H1 (cell line): ENCODE measurements around the gene GOLPH3L. TPM values are rescaled to one million over a fixed set of nuclear protein-coding genes. Genes with fewer than 3 reads are reported as not detected.
A peak's percentile ranks its signal among the peaks of the same experiment; 100 is the strongest.

Experiments
- CTCF ChIA-PET: fragments of 300-600 bp; sonication (Branson Sonifier 250); formaldehyde crosslinking; loops from one replicate; lab custom pipeline; 2021; ENCODE audit not compliant: partially characterized antibody; lab: Charles Lee
- POLR2A ChIA-PET: fragments of 300-600 bp; sonication (Branson Sonifier 250); formaldehyde crosslinking; loops from one replicate; lab custom pipeline; 2021; ENCODE audit warnings: inconsistent platforms; ENCODE audit not compliant: partially characterized antibody; lab: Charles Lee
- DNase-seq, 2 experiments: peaks; one replicate each; pipeline versions ENCODE4 v3.0.0 to v3.0.0-alpha.2; 2010 to 2022; ENCODE audit warnings: low spot score in 2 of 2, low read depth in 1 of 2, mixed read lengths in 1 of 2
- FAIRE-seq: peaks from 2 replicates; lab custom pipeline; 2011; peaks lifted over from hg19 to GRCh38; lab: Jason Lieb, UNC
- H2AFZ ChIP-seq: 2 replicates; pipeline ENCODE4 v1.8.1; 2012; ENCODE audit warnings: low read length, inconsistent platforms
- H2AK5ac ChIP-seq: 2 replicates; pipeline ENCODE4 v1.6.1; 2013; ENCODE audit warnings: low read depth, low read length
- H2BK120ac ChIP-seq: replicated peaks from 2 replicates; pipeline ENCODE3; 2013; ENCODE audit warnings: low read depth, low read length, inconsistent platforms
- H2BK12ac ChIP-seq: 2 replicates; pipeline ENCODE4 v1.6.1; 2013; ENCODE audit warnings: low read depth, low read length
- H2BK15ac ChIP-seq: 2 replicates; pipeline ENCODE4 v1.6.1; 2013; ENCODE audit warnings: low read length
- H2BK20ac ChIP-seq: 2 replicates; pipeline ENCODE4 v1.6.1; 2013; ENCODE audit warnings: low read length
- H2BK5ac ChIP-seq: 2 replicates; pipeline ENCODE4 v1.6.1; 2013; ENCODE audit warnings: low read depth, low read length
- H3K14ac ChIP-seq: 2 replicates; pipeline ENCODE4 v1.6.1; 2013; ENCODE audit warnings: inconsistent platforms; ENCODE audit not compliant: insufficient read length
- H3K18ac ChIP-seq: 2 replicates; pipeline ENCODE4 v1.6.1; 2013; ENCODE audit warnings: low read length; ENCODE audit errors: extremely low read depth
- H3K23ac ChIP-seq: 2 replicates; pipeline ENCODE4 v1.6.1; 2013; ENCODE audit warnings: inconsistent platforms; ENCODE audit not compliant: insufficient read length
- H3K23me2 ChIP-seq: 2 replicates; pipeline ENCODE4 v1.6.1; 2013; ENCODE audit warnings: low read depth, low read length
- H3K27ac ChIP-seq: 2 replicates; pipeline ENCODE4 v1.6.1; 2011; ENCODE audit warnings: low read depth, low read length, inconsistent platforms
- H3K27me3 ChIP-seq, 4 experiments: replicated peaks in 1 of 4; 1 replicate in 1 of 4; 2 replicates in 3 of 4; pipeline versions ENCODE4 v1.6.1 to v1.8.1; 2011 to 2013; ENCODE audit warnings: low read length in 3 of 4, mild to moderate bottlenecking in 3 of 4, inconsistent platforms in 2 of 4, mixed read lengths in 2 of 4, moderate library complexity in 1 of 4; ENCODE audit not compliant: control insufficient read depth in 3 of 4, insufficient read depth in 3 of 4; ENCODE audit errors: extremely low read depth in 1 of 4
- H3K36me3 ChIP-seq, 4 experiments: 2 replicates each; pipeline versions ENCODE4 v1.6.1 to v1.8.1; 2011 to 2013; ENCODE audit warnings: mild to moderate bottlenecking in 4 of 4, low read length in 3 of 4, moderate library complexity in 2 of 4, control low read depth in 1 of 4, inconsistent platforms in 1 of 4; ENCODE audit not compliant: insufficient read depth in 4 of 4, control insufficient read depth in 2 of 4
- H3K4ac ChIP-seq: replicated peaks from 2 replicates; pipeline ENCODE3; 2013; ENCODE audit warnings: low read length, low read depth, mixed read lengths, inconsistent platforms; ENCODE audit not compliant: insufficient read length
- H3K4me1 ChIP-seq, 4 experiments: replicated peaks in 1 of 4; 1 replicate in 1 of 4; 2 replicates in 3 of 4; pipeline versions ENCODE4 v1.6.1 to v1.8.1; 2011 to 2013; ENCODE audit warnings: low read length in 3 of 4, inconsistent platforms in 2 of 4, mixed read lengths in 1 of 4; ENCODE audit not compliant: insufficient read depth in 4 of 4, control insufficient read depth in 3 of 4
- H3K4me2 ChIP-seq, 2 experiments: 2 replicates each; pipeline versions ENCODE4 v1.6.1 to v1.8.1; 2011 to 2013; ENCODE audit warnings: low read depth in 2 of 2, low read length in 2 of 2, control low read depth in 1 of 2, inconsistent platforms in 1 of 2, mild to moderate bottlenecking in 1 of 2; ENCODE audit not compliant: insufficient read depth in 1 of 2
- H3K4me3 ChIP-seq, 4 experiments: fragments of 200-600, 300-600 bp in 1 of 4; sonication (generic), shearing (Covaris generic), sonication (Bioruptor Twin) in 1 of 4; 2 replicates each; pipeline versions ENCODE4 v1.5.1 to v1.8.1; 2011 to 2016; ENCODE audit warnings: low read length in 4 of 4, low read depth in 3 of 4, control low read depth in 2 of 4, inconsistent platforms in 2 of 4, mild to moderate bottlenecking in 2 of 4, mixed read lengths in 1 of 4, moderate library complexity in 1 of 4; ENCODE audit not compliant: insufficient read depth in 2 of 4; ENCODE audit errors: extremely low read depth in 1 of 4
- H3K56ac ChIP-seq: replicated peaks from 2 replicates; pipeline ENCODE3; 2013; ENCODE audit warnings: low read depth, mild to moderate bottlenecking, mixed read lengths, low read length, inconsistent platforms; ENCODE audit not compliant: insufficient read length
- H3K79me1 ChIP-seq: 2 replicates; pipeline ENCODE4 v1.6.1; 2013; ENCODE audit warnings: low read depth, low read length, control low read depth
- H3K79me2 ChIP-seq, 2 experiments: 2 replicates each; pipeline versions ENCODE4 v1.6.1 to v1.8.1; 2012 to 2013; ENCODE audit warnings: low read length in 2 of 2, mild to moderate bottlenecking in 2 of 2, inconsistent platforms in 1 of 2; ENCODE audit not compliant: insufficient read depth in 2 of 2, control insufficient read depth in 1 of 2
- H3K9ac ChIP-seq, 4 experiments: replicated peaks in 1 of 4; 1 replicate in 1 of 4; 2 replicates in 3 of 4; pipeline versions ENCODE4 v1.6.1 to v1.8.1; 2011 to 2013; ENCODE audit warnings: low read depth in 3 of 4, low read length in 3 of 4, control low read depth in 2 of 4, mild to moderate bottlenecking in 2 of 4, moderate library complexity in 2 of 4, inconsistent platforms in 1 of 4; ENCODE audit errors: extremely low read depth in 1 of 4
- H3K9me3 ChIP-seq, 2 experiments: 2 replicates each; pipeline versions ENCODE4 v1.6.1 to v1.8.1; 2012 to 2013; ENCODE audit warnings: mild to moderate bottlenecking in 2 of 2, moderate library complexity in 2 of 2, control low read depth in 1 of 2, inconsistent platforms in 1 of 2, low read depth in 1 of 2, low read length in 1 of 2, mixed read lengths in 1 of 2; ENCODE audit not compliant: insufficient read depth in 2 of 2
- H4K20me1 ChIP-seq, 2 experiments: replicated peaks in 1 of 2; 2 replicates each; pipeline versions ENCODE3 to v1.8.1; 2011 to 2013; ENCODE audit warnings: inconsistent platforms in 2 of 2, low read length in 2 of 2, mild to moderate bottlenecking in 1 of 2; ENCODE audit not compliant: insufficient read depth in 2 of 2, control insufficient read depth in 1 of 2
- H4K5ac ChIP-seq: 2 replicates; pipeline ENCODE4 v1.6.1; 2013; ENCODE audit warnings: low read length, low read depth, mixed read lengths, inconsistent platforms; ENCODE audit not compliant: insufficient read length
- H4K8ac ChIP-seq: 2 replicates; pipeline ENCODE4 v1.8.0; 2013; ENCODE audit warnings: mild to moderate bottlenecking, moderate library complexity, low read length, inconsistent platforms; ENCODE audit not compliant: insufficient read depth; ENCODE audit errors: extremely low read depth
- H4K91ac ChIP-seq: replicated peaks from 2 replicates; pipeline ENCODE3; 2013; ENCODE audit warnings: low read length, mixed read lengths, inconsistent platforms; ENCODE audit not compliant: insufficient read length
- CBX8 ChIP-seq: fragments of 300-800, 300-1000 bp; sonication (generic); IDR thresholded peaks from 2 replicates; pipeline ENCODE4 v1.7.1; 2016; ENCODE audit warnings: low read depth, low read length, borderline replicate concordance
- CEBPB ChIP-seq: IDR thresholded peaks from 2 replicates; pipeline ENCODE4 v1.6.1; 2012; ENCODE audit warnings: low read depth, low read length
- GABPA ChIP-seq: IDR thresholded peaks from 2 replicates; pipeline ENCODE4 v1.6.1; 2011; ENCODE audit warnings: mild to moderate bottlenecking, low read length, moderate library complexity, borderline replicate concordance; ENCODE audit not compliant: insufficient read depth
- POLR2A ChIP-seq, 2 experiments: IDR thresholded peaks; 1 replicate in 1 of 2; 2 replicates in 1 of 2; pipeline ENCODE4 v1.6.1; 2011; ENCODE audit warnings: low read depth in 2 of 2, low read length in 2 of 2, mild to moderate bottlenecking in 2 of 2; ENCODE audit errors: control extremely low read depth in 1 of 2
- RNF2 ChIP-seq: fragments of 200-900, 300-1000 bp; sonication (generic); IDR thresholded peaks from 2 replicates; pipeline ENCODE4 v1.7.1; 2016; ENCODE audit warnings: borderline replicate concordance, low read depth, mild to moderate bottlenecking, antibody characterized with exemption, low read length; ENCODE audit not compliant: poor library complexity, severe bottlenecking; ENCODE audit errors: missing control alignments
- TBP ChIP-seq: IDR thresholded peaks from 2 replicates; pipeline ENCODE4 v1.6.1; 2011; ENCODE audit warnings: low read depth, low read length, improper control_type of control experiment
- TEAD4 ChIP-seq: IDR thresholded peaks from 2 replicates; pipeline ENCODE4 v1.6.1; 2012; ENCODE audit warnings: low read depth, low read length, inconsistent platforms, mixed read lengths
- WGBS, 2 experiments: shearing (Covaris generic) in 1 of 2; methylation state at CpG; one replicate each; pipeline versions ENCODE4 v1.1.6 to v1.1.7; 2013 to 2015; ENCODE audit warnings: low lambda C conversion rate in 2 of 2, mixed read lengths in 2 of 2, inconsistent platforms in 1 of 2, low coverage in 1 of 2, missing lambda C conversion rate in 1 of 2; ENCODE audit not compliant: insufficient replicate concordance in 2 of 2, insufficient coverage in 1 of 2, insufficient read length in 1 of 2; ENCODE audit errors: extremely low coverage in 1 of 2, missing lambda C conversion rate in 1 of 2; 5-methylcytosine and 5-hydroxymethylcytosine counted together
- polyA plus RNA-seq, 7 experiments: library from polyadenylated mRNA; depleted of rRNA in 3 of 7; stranded (reverse) in 5 of 7; unstranded in 2 of 7; fragments of >200 nt in 5 of 7; fragments of 200-250 nt in 2 of 7; gene quantifications; 1 replicate in 5 of 7; 2 replicates in 1 of 7; 4 replicates in 1 of 7; pipeline versions ENCODE4 v1.2.1 to v1.2.3, GENCODE V29; 2011 to 2013; ENCODE audit warnings: missing spikeins in 2 of 7, mixed read lengths in 2 of 7
- total RNA-seq: library from RNA; stranded (reverse); fragmentation: NEBNext Ultra II Directional; extraction: Animal tissue kit (Norgen Biotek cat#: 25700); gene quantifications from 2 replicates; pipeline ENCODE4 v1.2.1, GENCODE V29; 2021

Gene GOLPH3L
- total and polyA plus RNA-seq, 2 of the 8 experiments (the other 6 are each of a cell fraction or from before 2014, with no cell fraction given) = 13.3 to 40.8 TPM

DNA sequence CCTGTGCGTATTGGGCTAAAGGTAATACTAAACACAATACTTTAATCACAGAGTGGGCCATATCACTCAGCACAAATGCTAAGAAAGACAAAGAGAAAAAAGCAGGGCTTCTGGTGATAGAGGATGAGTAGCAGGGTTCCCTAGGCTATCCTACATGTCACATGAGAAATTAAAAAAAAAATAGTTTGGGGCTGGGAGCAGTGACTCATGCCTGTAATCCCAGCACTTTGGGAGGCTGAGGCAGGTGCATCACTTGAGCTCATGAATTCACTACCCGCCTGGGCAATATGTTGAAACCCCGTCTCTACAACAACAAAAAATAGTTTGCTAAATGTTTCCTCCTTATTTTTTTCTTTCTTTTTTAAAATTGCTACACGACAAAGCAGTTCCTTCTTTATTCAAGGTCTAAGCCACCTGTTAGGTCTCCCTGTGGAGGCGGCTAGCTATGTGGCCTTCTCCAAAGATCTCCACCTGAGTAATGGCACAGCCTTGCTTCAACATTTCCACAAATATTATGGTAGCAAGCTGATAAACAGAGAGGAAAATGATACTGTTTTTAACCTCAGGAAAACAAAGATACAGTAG lies 69.0 kb downstream of the GOLPH3L start:
- Histone ChIP-seq H2BK5ac (no peak overlapping the region), H3K23ac (no peak overlapping the region), H3K23me2 (peaks cover 5% of the 10 kb centered on the region; the same call in 1 of the 2 replicates), H4K8ac (no peak overlapping the region), H2AFZ (no peak overlapping the region), H3K36me3 (peaks cover 22 to 42% (median 37%) of the 10 kb centered on the region in 4 experiments), H3K4me3 (peak overlapping the region; percentile 72 to 94 (median 80); a peak in 7 of 8 replicates), H3K79me2 (peaks cover 0 to 44% of the 10 kb centered on the region in 2 experiments; a peak in 2 of 4 replicates), H3K56ac (no peak overlapping the region), H3K9ac (peak overlapping the region in 2 of 4 experiments; percentile 92 to 93; a peak in 3 of 7 replicates), H3K27me3 (no peaks in the 10 kb centered on the region), H4K5ac (no peak overlapping the region), H3K4me2 (peak overlapping the region; percentile 71), H2BK15ac (no peak overlapping the region), H3K4ac (no peak overlapping the region), H2BK12ac (no peak overlapping the region), H3K27ac (no peak overlapping the region), H3K18ac (no peak overlapping the region), H2AK5ac (no peak overlapping the region), H3K14ac (no peak overlapping the region), H3K9me3 (no peaks in the 10 kb centered on the region), H4K91ac (no peak overlapping the region), H3K79me1 (0 out of 2 replicates have a peak, but pooled peaks cover 3% of the 10 kb centered on the region), H4K20me1 (no peaks in the 10 kb centered on the region), H2BK20ac (no peak overlapping the region), H2BK120ac (no peak overlapping the region), H3K4me1 (peaks cover 0 to 7% (median 3%) of the 10 kb centered on the region in 4 experiments; a peak in 5 of 7 replicates)
- 87% methylated on average over 5 of the region's 5 CpGs; no CpG with 5 or more reads in 1 of the 2 experiments for WGBS, 2 experiments
- DNase-seq = no peak
- ChIA-PET CTCF (interaction anchor here (0.6 to 1.6 kb wide), 8 partner anchors 10 to 422 kb away, joined by 3 to 7 read pairs (median 4); no protein-coding TSS in a partner anchor), POLR2A (interaction anchor here (0.6 to 43.5 kb wide), 12 partner anchors 10 to 476 kb away, joined by 3 to 1380 read pairs (median 3); partner anchors contain the start of genes ADAMTSL4, GOLPH3L and MCL1)
- TF ChIP-seq TEAD4 (no peak), RNF2 (no peak), POLR2A (IDR thresholded peaks at IDR 0.05; ENCODE audit: control extremely low read depth in 1 of 2, low read depth in 2 of 2, low read length in 2 of 2) (no peak), CBX8 (no peak), TBP (no peak), GABPA (no peak), CEBPB (no peak)
- FAIRE-seq = no peak
